A549 (cell line): Measurements from ENCODE around the gene GNPDA1. TPM values are rescaled to one million over a fixed set of nuclear protein-coding genes. Genes with fewer than 3 reads are reported as not detected.

Source experiments
- ATAC-seq, 2 experiments: fragments of 200-7000 bp in 1 of 2; fragments of >200 bp in 1 of 2; cut with Nextera tagmentation in 1 of 2; cut with Tn5 transposase in 1 of 2; 3 replicates each; pipeline versions ENCODE4 v1.8.0 to v1.9.1; 2018 to 2020; ENCODE audit warnings: mild to moderate bottlenecking in 1 of 2, moderate library complexity in 1 of 2
- CTCF ChIA-PET: fragments of 300-600 bp; sonication (Branson Sonifier 250); formaldehyde crosslinking; extraction: SDS; loops from one replicate; lab custom pipeline; 2021; ENCODE audit warnings: antibody characterized with exemption, inconsistent platforms; lab: Yijun Ruan, JAX
- POLR2A ChIA-PET: fragments of 350-600 bp; formaldehyde crosslinking; extraction: SDS; loops from one replicate; lab custom pipeline; 2021; ENCODE audit warnings: antibody characterized with exemption, inconsistent platforms; lab: Yijun Ruan, JAX
- DNase-seq, 2 experiments: peaks; one replicate each; pipeline versions ENCODE4 v3.0.0 to v3.0.0-alpha.2; 2011 to 2016; ENCODE audit warnings: low read depth in 1 of 2, low spot score in 1 of 2
- FAIRE-seq: peaks from 2 replicates; lab custom pipeline; 2011; peaks lifted over from hg19 to GRCh38; lab: Jason Lieb, UNC
- H3K27ac ChIP-seq, 2 experiments: fragments of >200 bp; sonication (Bioruptor Twin); formaldehyde crosslinking; 3 replicates each; pipeline ENCODE4 v1.5.1; 2016 to 2017
- H3K4me1 ChIP-seq: fragments of >200 bp; sonication (Bioruptor Twin); formaldehyde crosslinking; 3 replicates; pipeline ENCODE4 v1.6.1; 2016
- H3K4me2 ChIP-seq: fragments of >200 bp; sonication (Bioruptor Twin); formaldehyde crosslinking; 3 replicates; pipeline ENCODE4 v1.6.1; 2016
- H3K4me3 ChIP-seq: fragments of >200 bp; sonication (Bioruptor Twin); formaldehyde crosslinking; 3 replicates; pipeline ENCODE4 v1.5.1; 2016
- H3K9me3 ChIP-seq: fragments of >200 bp; sonication (Bioruptor Twin); formaldehyde crosslinking; 3 replicates; pipeline ENCODE4 v1.6.1; 2016
- ATOH8 ChIP-seq: fragments of 250-450 bp; sonication (Bioruptor Pico); IDR thresholded peaks from 2 replicates; pipeline ENCODE4 v1.5.0; 2020; ENCODE audit warnings: low read depth, mild to moderate bottlenecking, moderate library complexity
- CBX8 ChIP-seq: fragments of 200-600 bp; sonication (generic); IDR thresholded peaks from 2 replicates; pipeline ENCODE4 v1.6.1; 2016
- CEBPB ChIP-seq, 2 experiments: fragments of >200 bp in 1 of 2; sonication (Bioruptor Twin) in 1 of 2; formaldehyde crosslinking in 1 of 2; IDR thresholded peaks; 2 replicates each; pipeline ENCODE4 v1.6.1; 2012 to 2016
- CHD2 ChIP-seq: fragments of 150-350 bp; IDR thresholded peaks from 2 replicates; pipeline ENCODE4 v1.6.1; 2014; ENCODE audit warnings: low read length; ENCODE audit not compliant: partially characterized antibody
- EHMT2 ChIP-seq: fragments of 200-600 bp; sonication (generic); IDR thresholded peaks from 2 replicates; pipeline ENCODE4 v1.6.1; 2016; ENCODE audit warnings: antibody characterized with exemption, low read depth, mild to moderate bottlenecking, moderate library complexity
- ELK1 ChIP-seq: fragments of 150-350 bp; IDR thresholded peaks from 2 replicates; pipeline ENCODE4 v1.6.1; 2014; ENCODE audit warnings: low read depth, mild to moderate bottlenecking, low read length
- ESRRA ChIP-seq: fragments of 150-350 bp; IDR thresholded peaks from 2 replicates; pipeline ENCODE4 v1.6.1; 2014; ENCODE audit warnings: mild to moderate bottlenecking, low read length, borderline replicate concordance
- FOSB ChIP-seq: fragments of 250-450 bp; sonication (Bioruptor Pico); IDR thresholded peaks from 2 replicates; pipeline ENCODE4 v1.5.0; 2020; ENCODE audit warnings: mild to moderate bottlenecking, moderate library complexity
- FOXS1 ChIP-seq: fragments of 250-450 bp; sonication (Bioruptor Pico); IDR thresholded peaks from 2 replicates; pipeline ENCODE4 v1.5.0; 2020; ENCODE audit warnings: mild to moderate bottlenecking, moderate library complexity
- HDAC2 ChIP-seq: fragments of 200-600 bp; sonication (generic); IDR thresholded peaks from 2 replicates; pipeline ENCODE4 v1.6.1; 2016
- HEYL ChIP-seq: fragments of 250-450 bp; sonication (Bioruptor Pico); IDR thresholded peaks from 2 replicates; pipeline ENCODE4 v1.8.0; 2021; ENCODE audit warnings: mild to moderate bottlenecking, moderate library complexity
- HMGXB4 ChIP-seq: fragments of 250-450 bp; sonication (Bioruptor Pico); IDR thresholded peaks from 2 replicates; pipeline ENCODE4 v1.5.0; 2021; ENCODE audit warnings: mild to moderate bottlenecking, moderate library complexity, borderline replicate concordance
- HOXA7 ChIP-seq: fragments of 250-450 bp; sonication (Bioruptor Pico); IDR thresholded peaks from 2 replicates; pipeline ENCODE4 v1.5.0; 2020; ENCODE audit warnings: mild to moderate bottlenecking, moderate library complexity
- JUN ChIP-seq, 2 experiments: fragments of >200 bp; sonication (Bioruptor Twin); formaldehyde crosslinking; IDR thresholded peaks; 2 replicates in 1 of 2; 3 replicates in 1 of 2; pipeline ENCODE4 v1.6.1; 2016 to 2017
- KDM1A ChIP-seq: fragments of 200-600 bp; sonication (generic); IDR thresholded peaks from 2 replicates; pipeline ENCODE4 v1.6.1; 2016; ENCODE audit warnings: low read depth, mild to moderate bottlenecking
- MAZ ChIP-seq: fragments of 150-350 bp; IDR thresholded peaks from 2 replicates; pipeline ENCODE4 v1.6.1; 2014; ENCODE audit warnings: antibody characterized with exemption, low read depth, low read length, borderline replicate concordance
- NPAS2 ChIP-seq: fragments of 250-450 bp; sonication (Bioruptor Pico); IDR thresholded peaks from 2 replicates; pipeline ENCODE4 v1.8.0; 2022; ENCODE audit warnings: mild to moderate bottlenecking, moderate library complexity, borderline replicate concordance
- NR3C1 ChIP-seq: fragments of >200 bp; sonication (Bioruptor Twin); formaldehyde crosslinking; IDR thresholded peaks from 3 replicates; pipeline ENCODE4 v1.6.1; 2017
- POLR2AphosphoS2 ChIP-seq: conservative IDR thresholded peaks from 2 replicates; pipeline ENCODE4 v1.6.1; 2012; ENCODE audit warnings: low read length, improper control_type of control experiment, inconsistent platforms
- RARB ChIP-seq: fragments of 250-450 bp; sonication (Bioruptor Pico); IDR thresholded peaks from 2 replicates; pipeline ENCODE4 v1.8.0; 2021; ENCODE audit warnings: mild to moderate bottlenecking, moderate library complexity
- SREBF2 ChIP-seq: fragments of 450-650 bp; IDR thresholded peaks from 2 replicates; pipeline ENCODE4 v1.6.1; 2014; ENCODE audit warnings: mild to moderate bottlenecking, moderate library complexity
- TP53 ChIP-seq: fragments of 250-450 bp; sonication (Bioruptor Pico); IDR thresholded peaks from 2 replicates; pipeline ENCODE4 v1.5.0; 2021; ENCODE audit warnings: mild to moderate bottlenecking, moderate library complexity
- ZC3H11A ChIP-seq: fragments of 450-650 bp; IDR thresholded peaks from 2 replicates; pipeline ENCODE4 v1.6.1; 2014; ENCODE audit warnings: antibody characterized with exemption, mild to moderate bottlenecking
- ZFP36 ChIP-seq: fragments of 450-650 bp; IDR thresholded peaks from 2 replicates; pipeline ENCODE4 v1.6.1; 2014; ENCODE audit warnings: borderline replicate concordance; ENCODE audit not compliant: partially characterized antibody
- WGBS: methylation state at CpG from one replicate; pipeline ENCODE4 v1.1.6; 2017; ENCODE audit errors: missing lambda C conversion rate; 5-methylcytosine and 5-hydroxymethylcytosine counted together
- polyA plus RNA-seq, 4 experiments: library from polyadenylated mRNA; depleted of rRNA in 3 of 4; stranded (reverse); fragments of >200 nt; fragmentation: RNase III in 1 of 4; extraction: RNeasy Plus Mini Kit Qiagen cat#74134 plus additional on column Dnase treatment in 1 of 4; gene quantifications; 2 replicates in 3 of 4; 3 replicates in 1 of 4; pipeline ENCODE4 v1.2.3, GENCODE V29; 2011 to 2017

GNPDA1 gene
- polyA plus RNA-seq, 2 of the 4 experiments (the other 2 are of a cell fraction): 17.1 to 53.2 TPM

GRCh38 chr5:141954194-141954593 lies 58.6 kb downstream of the GNPDA1 start:
- FAIRE-seq (no peak), ATAC-seq (no peak), DNase-seq (no peak)
- Histone ChIP-seq H3K4me2 (no peak overlapping the region), H3K27ac (no peak overlapping the region), H3K4me1 (no peaks in the 10 kb centered on the region), H3K9me3 (no peaks in the 10 kb centered on the region), H3K4me3 (no peak overlapping the region)
- ChIA-PET POLR2A (interaction anchor here (1.0 kb wide), 1 partner anchor 30 kb away, joined by 3 read pairs; no protein-coding TSS in a partner anchor), CTCF (interaction anchor here (1.1 to 1.9 kb wide), 8 partner anchors 10 to 262 kb away, joined by 3 to 7 read pairs (median 5); partner anchors contain the start of gene RNF14)
- TF ChIP-seq NR3C1: no peak
- TF ChIP-seq HMGXB4 (CRISPR knock-in tag): no peak
- TF ChIP-seq ZC3H11A: no peak
- TF ChIP-seq HDAC2: no peak
- TF ChIP-seq CHD2: no peak
- no peak for TF ChIP-seq TP53 (CRISPR knock-in tag)
- TF ChIP-seq SREBF2: no peak
- no peak for TF ChIP-seq ESRRA
- no peak for TF ChIP-seq CBX8
- TF ChIP-seq NPAS2: no peak
- TF ChIP-seq HOXA7 (CRISPR knock-in tag): no peak
- TF ChIP-seq RARB (CRISPR knock-in tag): no peak
- no peak for TF ChIP-seq ZFP36
- no peak for TF ChIP-seq CEBPB (IDR thresholded peaks at IDR 0.05)
- no peak for TF ChIP-seq EHMT2
- no peak for TF ChIP-seq KDM1A
- no peak for TF ChIP-seq HEYL (CRISPR knock-in tag)
- 88% methylated on average over 2 of the region's 2 CpGs for WGBS

GRCh38 chr5:141952020-141952419 lies 60.8 kb downstream of the GNPDA1 start:
- FAIRE-seq (no peak), ATAC-seq (no peak), DNase-seq (no peak)
- TF ChIP-seq POLR2AphosphoS2 (no peak), FOSB (CRISPR knock-in tag) (no peak), ZFP36 (no peak), JUN (IDR thresholded peaks at IDR 0.05) (no peak), ATOH8 (no peak), HEYL (CRISPR knock-in tag) (no peak), NR3C1 (no peak), ELK1 (no peak), MAZ (no peak), FOXS1 (no peak)
- WGBS: 75% methylated on average over 2 of the region's 2 CpGs
- no peaks in the 10 kb centered on the region for H3K4me1 ChIP-seq
- ChIA-PET POLR2A (no interaction called here), CTCF (interaction anchor here (1.0 to 2.0 kb wide), 2 partner anchors 31 to 259 kb away, joined by 3 to 9 read pairs; no protein-coding TSS in a partner anchor)
- H3K4me3 ChIP-seq: no peak overlapping the region
- H3K9me3 ChIP-seq: no peaks in the 10 kb centered on the region
- H3K27ac ChIP-seq: no peak overlapping the region
- H3K4me2 ChIP-seq: no peak overlapping the region
